Mucosa of rectum (tissue), 2 donors: ENCODE measurements around the gene ELMOD1.
A peak's percentile ranks its signal among the peaks of the same experiment; 100 is the strongest.
"Not testable (repeated sequence)": the region's sequence is repeated elsewhere in the genome, so short reads cannot be mapped to it uniquely, and the experiment has no call there.

Source experiments
- H3K27ac ChIP-seq, 2 donors: one replicate each; pipeline ENCODE4 v1.7.0; 2013; ENCODE audit warnings: inconsistent platforms in 2 of 2, low read depth in 2 of 2, low read length in 2 of 2
- H3K27me3 ChIP-seq, 2 donors: one replicate each; pipeline ENCODE4 v1.7.0; 2013; ENCODE audit warnings: low read length in 2 of 2; ENCODE audit not compliant: control insufficient read depth in 2 of 2, insufficient read depth in 2 of 2
- H3K36me3 ChIP-seq, 2 donors: one replicate each; pipeline ENCODE4 v1.7.0; 2013; ENCODE audit warnings: low read length in 2 of 2; ENCODE audit not compliant: control insufficient read depth in 2 of 2, insufficient read depth in 2 of 2
- H3K4me1 ChIP-seq, 2 donors: one replicate each; pipeline ENCODE4 v1.7.0; 2013; ENCODE audit warnings: low read length in 2 of 2, mild to moderate bottlenecking in 1 of 2; ENCODE audit not compliant: control insufficient read depth in 2 of 2, insufficient read depth in 2 of 2
- H3K4me3 ChIP-seq, 2 donors: one replicate each; pipeline ENCODE4 v1.7.0; 2013; ENCODE audit warnings: low read length in 2 of 2
- H3K9ac ChIP-seq, 2 donors: one replicate each; pipeline ENCODE4 v1.7.0; 2013; ENCODE audit warnings: low read length in 2 of 2, low read depth in 1 of 2, mild to moderate bottlenecking in 1 of 2
- H3K9me3 ChIP-seq, 2 donors: one replicate each; pipeline ENCODE4 v1.7.0; 2013; ENCODE audit warnings: low read length in 2 of 2; ENCODE audit not compliant: control insufficient read depth in 2 of 2
- donor health status: healthy.
- donor health status: Normal muscosa, but diverticular disease.

ELMOD1 gene

GRCh38 chr11:107565219-107565937, 25.6 kb upstream of the ELMOD1 start, which contains the start of gene ALKBH8:
Gene ALKBH8, minus strand, starts transcription at chr11:107565735. Its CDS starts 4,842 bp downstream, at chr11:107560893.
- peak within 1 kb of the TSS; percentile 83 to 100 for H3K4me3 ChIP-seq
- no peaks in the 10 kb centered on the region for H3K36me3 ChIP-seq
- H3K9ac ChIP-seq, result peak within 1 kb of the TSS; percentile 38 to 81
- peaks cover 0 to 7% of the 10 kb centered on the region in 2 donors for H3K4me1 ChIP-seq
- no peaks in the 10 kb centered on the region for H3K9me3 ChIP-seq
- no peaks in the 10 kb centered on the region for H3K27me3 ChIP-seq
- peak within 1 kb of the TSS; percentile 49 to 75 for H3K27ac ChIP-seq

GRCh38 chr11:107565955-107566501, 24.9 kb upstream of the ELMOD1 start:
- H3K4me1 ChIP-seq, H3K36me3 ChIP-seq, H3K9me3 ChIP-seq, H3K27me3 ChIP-seq: not testable (repeated sequence)
- Histone ChIP-seq H3K27ac (peak overlapping the region; percentile 49 to 75), H3K9ac (peak overlapping the region; percentile 38 to 81), H3K4me3 (peak overlapping the region; percentile 83 to 100)

- H3K4me1 ChIP-seq, result peaks cover 0 to 7% of the 10 kb centered on the region in 2 donors
- no peak overlapping the region for H3K9ac ChIP-seq
- no peak overlapping the region for H3K27ac ChIP-seq
- H3K4me3 ChIP-seq, result no peak overlapping the region
- H3K9me3 ChIP-seq, result no peaks in the 10 kb centered on the region
- H3K27me3 ChIP-seq, result no peaks in the 10 kb centered on the region
- H3K36me3 ChIP-seq, result no peaks in the 10 kb centered on the region
Measured at GRCh38 chr11:107566569-107566968, 24.4 kb upstream of the ELMOD1 start.

GRCh38 chr11:107567739-107568335, 23.1 kb upstream of the ELMOD1 start:
- Histone ChIP-seq H3K9ac (no peak overlapping the region), H3K4me1 (peaks cover 0 to 7% of the 10 kb centered on the region in 2 donors), H3K4me3 (no peak overlapping the region), H3K27me3 (no peaks in the 10 kb centered on the region), H3K36me3 (no peaks in the 10 kb centered on the region), H3K27ac (no peak overlapping the region), H3K9me3 (no peaks in the 10 kb centered on the region)

GRCh38 chr11:107570015-107570414, 20.9 kb upstream of the ELMOD1 start:
- H3K27me3 ChIP-seq, result no peaks in the 10 kb centered on the region
- peaks cover 0 to 3% of the 10 kb centered on the region in 2 donors for H3K4me1 ChIP-seq
- H3K27ac ChIP-seq, result no peak overlapping the region
- H3K4me3 ChIP-seq, result no peak overlapping the region
- no peak overlapping the region for H3K9ac ChIP-seq
- H3K9me3 ChIP-seq, result no peaks in the 10 kb centered on the region
- no peaks in the 10 kb centered on the region for H3K36me3 ChIP-seq

- H3K4me3 ChIP-seq, result no peak overlapping the region
- no peaks in the 10 kb centered on the region for H3K4me1 ChIP-seq
Measured at GRCh38 chr11:107573438-107573837, 17.5 kb upstream of the ELMOD1 start.

GRCh38 chr11:107576497-107577345, 14.2 kb upstream of the ELMOD1 start:
- H3K4me1 ChIP-seq, H3K9me3 ChIP-seq: not testable (repeated sequence)

More at GRCh38 chr11:107573438-107573837, 17.5 kb upstream of the ELMOD1 start:
- no peaks in the 10 kb centered on the region for H3K9me3 ChIP-seq
- no peaks in the 10 kb centered on the region for H3K27me3 ChIP-seq
- H3K9ac ChIP-seq, result no peak overlapping the region
- H3K27ac ChIP-seq, result no peak overlapping the region
- no peaks in the 10 kb centered on the region for H3K36me3 ChIP-seq

GRCh38 chr11:107577346-107577711, 13.6 kb upstream of the ELMOD1 start:
- no peaks in the 10 kb centered on the region for H3K27me3 ChIP-seq
- no peaks in the 10 kb centered on the region for H3K9me3 ChIP-seq
- no peak overlapping the region for H3K4me3 ChIP-seq
- H3K9ac ChIP-seq, result no peak overlapping the region
- no peaks in the 10 kb centered on the region for H3K4me1 ChIP-seq
- H3K27ac ChIP-seq, result no peak overlapping the region
- H3K36me3 ChIP-seq, result no peaks in the 10 kb centered on the region

More at GRCh38 chr11:107576497-107577345, 14.2 kb upstream of the ELMOD1 start:
- H3K4me3 ChIP-seq, H3K27ac ChIP-seq, H3K27me3 ChIP-seq, H3K36me3 ChIP-seq, H3K9ac ChIP-seq: not testable (repeated sequence)

GRCh38 chr11:107579169-107579568, 11.8 kb upstream of the ELMOD1 start:
- not testable (repeated sequence) for H3K27me3 ChIP-seq, H3K9me3 ChIP-seq, H3K4me3 ChIP-seq, H3K9ac ChIP-seq, H3K4me1 ChIP-seq, H3K36me3 ChIP-seq, H3K27ac ChIP-seq

- Histone ChIP-seq H3K4me1 (no peaks in the 10 kb centered on the region), H3K27me3 (peaks cover 0 to 2% of the 10 kb centered on the region in 2 donors), H3K4me3 (no peak overlapping the region), H3K9me3 (no peaks in the 10 kb centered on the region), H3K27ac (no peak overlapping the region), H3K9ac (no peak overlapping the region), H3K36me3 (no peaks in the 10 kb centered on the region)
Measured at GRCh38 chr11:107581147-107581546, 9.8 kb upstream of the ELMOD1 start.
